ENCODE measurements around the gene TYMS. TPM values are rescaled to one million over a fixed set of nuclear protein-coding genes. Genes with fewer than 3 reads are reported as not detected.

Gene TYMS
- polyA plus RNA-seq, 1 donor from 2014 or later: 1.0 TPM

- Mint-ChIP-seq H3K27me3 (no peaks in the 10 kb centered on the region), H3K36me3 (peaks cover 4% of the 10 kb centered on the region), H3K4me1 (peaks cover 11 to 15% (median 12%) of the 10 kb centered on the region in 3 donors), H3K27ac (peak overlapping the region in 1 of 3 donors; percentile 45), H3K9me3 (no peaks in the 10 kb centered on the region), H3K4me3 (peak overlapping the region in 1 of 4 donors; percentile 59)
Observed at GRCh38 chr18:706405-706804, 49.0 kb downstream of the TYMS start.

GRCh38 chr18:708096-708495, 50.6 kb downstream of the TYMS start:
- Mint-ChIP-seq H3K4me1 (peaks cover 14 to 17% (median 15%) of the 10 kb centered on the region in 3 donors), H3K9me3 (no peaks in the 10 kb centered on the region), H3K36me3 (no peaks in the 10 kb centered on the region), H3K4me3 (peak overlapping the region in 1 of 4 donors; percentile 39), H3K27ac (no peak overlapping the region), H3K27me3 (peaks cover 2% of the 10 kb centered on the region)

DNA sequence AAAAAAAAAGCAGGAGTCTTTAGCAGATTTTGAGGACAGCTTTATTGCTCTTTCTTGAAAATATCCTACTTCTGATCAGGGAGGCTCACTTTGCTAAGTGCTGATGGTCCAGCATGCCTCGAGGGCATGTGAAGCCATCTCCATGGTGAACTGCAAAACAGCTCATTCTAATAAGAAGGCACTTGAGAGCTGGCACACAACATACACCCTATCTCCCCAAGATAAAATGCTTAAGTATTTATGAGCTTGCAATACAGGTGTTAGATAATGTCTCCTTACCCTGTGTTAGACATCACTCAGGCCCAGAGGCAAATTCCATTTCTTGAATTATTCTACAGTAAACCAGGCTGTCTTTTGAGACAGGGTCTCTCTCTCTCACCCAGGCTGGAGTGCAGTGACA, 52.3 kb downstream of the TYMS start:
- Mint-ChIP-seq H3K4me1 (peaks cover 14 to 17% (median 15%) of the 10 kb centered on the region in 3 donors), H3K36me3 (no peaks in the 10 kb centered on the region), H3K27me3 (peaks cover 2% of the 10 kb centered on the region), H3K27ac (no peak overlapping the region), H3K9me3 (no peaks in the 10 kb centered on the region), H3K4me3 (peak overlapping the region in 3 of 4 donors; percentile 1 to 79 (median 28))

GRCh38 chr18:710418-711300, 53.2 kb downstream of the TYMS start:
- H3K9me3 Mint-ChIP-seq: no peaks in the 10 kb centered on the region
- H3K27me3 Mint-ChIP-seq: peaks cover 2% of the 10 kb centered on the region
- H3K36me3 Mint-ChIP-seq: no peaks in the 10 kb centered on the region
- peak overlapping the region in 3 of 4 donors; percentile 1 to 94 (median 94) for H3K4me3 Mint-ChIP-seq
- peak overlapping the region in 1 of 3 donors; percentile 99 for H3K27ac Mint-ChIP-seq
- H3K4me1 Mint-ChIP-seq: peaks cover 14 to 17% (median 15%) of the 10 kb centered on the region in 3 donors

- Mint-ChIP-seq H3K27ac (peak overlapping the region; percentile 93 to 99 (median 94)), H3K9me3 (no peaks in the 10 kb centered on the region), H3K4me3 (peak overlapping the region; percentile 89 to 95 (median 94)), H3K4me1 (peaks cover 15 to 17% (median 16%) of the 10 kb centered on the region in 3 donors), H3K27me3 (peaks cover 2% of the 10 kb centered on the region), H3K36me3 (no peaks in the 10 kb centered on the region)
Observed at GRCh38 chr18:711310-711656, 53.8 kb downstream of the TYMS start.

DNA sequence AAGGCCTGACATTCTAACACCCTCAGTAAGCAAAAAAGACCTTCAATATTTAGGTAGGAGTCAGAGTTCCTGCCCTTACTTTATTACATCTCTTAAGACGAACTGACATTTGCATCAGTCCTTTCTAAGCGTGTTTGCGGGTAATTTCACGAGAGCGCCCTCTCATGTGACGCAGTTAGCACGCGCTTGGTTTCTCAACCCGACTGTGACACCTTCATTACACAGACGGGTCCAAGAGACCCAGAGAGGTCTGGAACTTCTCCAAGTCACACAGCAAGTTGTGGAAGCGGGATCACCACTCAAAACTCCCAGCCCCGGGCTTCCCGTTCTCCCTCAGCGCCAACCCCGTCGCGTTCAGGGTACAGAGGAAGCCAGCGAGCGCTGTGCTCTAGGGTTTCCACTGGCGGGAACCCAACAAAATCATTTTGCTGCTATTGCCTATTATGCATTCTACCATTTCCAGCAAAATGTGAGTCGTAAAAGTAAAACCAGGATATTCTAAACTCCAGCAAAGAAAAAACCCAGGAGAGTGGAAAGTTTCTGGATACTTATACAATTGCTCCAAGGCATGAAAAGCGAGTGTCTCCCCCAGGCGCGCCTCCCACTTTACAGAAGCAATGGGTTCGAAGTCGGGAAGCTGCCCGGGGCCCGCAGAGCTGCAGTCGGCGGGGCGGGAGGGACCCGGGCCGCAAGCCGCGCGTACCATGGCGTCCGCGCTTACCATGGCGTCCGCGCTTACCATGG, 54.4 kb downstream of the TYMS start:
- peaks cover 13 to 17% (median 16%) of the 10 kb centered on the region in 3 donors for H3K4me1 Mint-ChIP-seq

DNA sequence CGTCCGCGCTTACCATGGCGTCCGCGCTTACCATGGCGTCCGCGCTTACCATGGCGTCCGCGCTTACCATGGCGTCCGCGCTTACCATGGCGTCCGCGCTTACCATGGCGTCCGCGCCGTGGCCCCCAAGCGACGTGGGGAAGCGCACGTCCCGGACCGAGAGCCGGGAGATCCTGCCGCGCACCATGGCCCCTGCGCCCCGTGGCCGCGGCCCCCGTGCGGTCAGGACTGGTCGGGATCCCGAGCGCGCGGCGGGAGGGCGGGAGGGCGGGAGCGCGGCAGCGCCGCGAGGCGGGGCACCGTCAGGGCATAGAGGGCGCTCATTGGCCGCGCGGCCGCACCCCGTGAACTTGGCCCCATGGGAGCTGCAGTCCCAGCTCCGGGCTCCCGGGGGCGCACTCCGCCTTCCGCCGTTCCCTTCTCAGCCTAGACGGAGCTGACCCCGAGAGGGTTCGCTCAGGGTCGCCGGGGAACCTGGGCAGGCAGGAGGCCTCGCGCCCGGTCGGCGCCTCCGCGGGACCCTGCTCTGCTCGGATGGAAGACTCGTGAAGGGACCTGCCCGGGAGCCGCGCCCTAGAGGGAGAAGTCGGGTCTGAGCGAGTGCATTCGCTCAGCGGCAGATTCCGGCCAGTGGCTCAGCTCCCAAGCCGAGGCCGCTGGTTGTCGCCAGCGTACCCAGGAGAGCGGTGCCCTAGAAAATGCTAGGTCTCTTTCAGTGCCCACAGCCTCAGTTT, 55.1 kb downstream of the TYMS start, which contains the start of gene ENOSF1:
Gene ENOSF1, minus strand, starts transcription at position 230 of the 734 bp plus-strand sequence. Its CDS starts 43 bp downstream, at position 187.
- peaks cover 13 to 17% (median 16%) of the 10 kb centered on the region in 3 donors for H3K4me1 Mint-ChIP-seq
- H3K9me3 Mint-ChIP-seq: no peaks in the 10 kb centered on the region
- peak within 1 kb of the TSS; percentile 89 to 95 (median 94) for H3K4me3 Mint-ChIP-seq
- peaks cover 2% of the 10 kb centered on the region for H3K27me3 Mint-ChIP-seq
- H3K36me3 Mint-ChIP-seq: no peaks in the 10 kb centered on the region
- H3K27ac Mint-ChIP-seq: peak within 1 kb of the TSS; percentile 93 to 99 (median 94)

More for the DNA sequence above, 54.4 kb downstream of the TYMS start:
- H3K9me3 Mint-ChIP-seq: no peaks in the 10 kb centered on the region
- peak overlapping the region; percentile 89 to 95 (median 94) for H3K4me3 Mint-ChIP-seq
- no peaks in the 10 kb centered on the region for H3K36me3 Mint-ChIP-seq
- H3K27ac Mint-ChIP-seq: peak overlapping the region; percentile 93 to 99 (median 94)
- H3K27me3 Mint-ChIP-seq: peaks cover 2% of the 10 kb centered on the region

GRCh38 chr18:713135-713490, 55.7 kb downstream of the TYMS start:
- Mint-ChIP-seq H3K36me3 (no peaks in the 10 kb centered on the region), H3K27ac (peak overlapping the region in 1 of 3 donors; percentile 31), H3K27me3 (peaks cover 2% of the 10 kb centered on the region), H3K9me3 (no peaks in the 10 kb centered on the region), H3K4me3 (peak overlapping the region; percentile 34 to 80 (median 58)), H3K4me1 (peaks cover 11 to 17% (median 16%) of the 10 kb centered on the region in 3 donors)

DNA sequence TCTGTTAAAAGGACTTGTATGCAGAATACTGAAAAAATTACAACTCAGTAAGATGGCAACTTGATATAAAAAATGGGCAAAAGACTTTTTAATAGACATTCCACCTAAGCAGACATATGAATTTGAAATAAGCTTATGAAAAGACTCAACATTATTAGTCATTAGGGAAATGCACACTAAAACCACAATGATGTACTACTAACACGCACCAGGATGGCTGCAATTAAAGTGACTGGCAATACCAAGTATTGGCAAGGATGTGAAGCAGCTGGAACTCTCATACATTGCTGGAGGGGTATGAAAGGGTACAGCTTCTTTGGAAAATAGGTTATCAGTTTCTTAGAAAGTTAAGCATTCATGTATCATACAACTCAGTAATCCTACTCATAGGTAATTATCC, 58.2 kb downstream of the TYMS start:
- H3K4me3 Mint-ChIP-seq: peak overlapping the region in 1 of 4 donors; percentile 72
- H3K4me1 Mint-ChIP-seq: peaks cover 7 to 10% (median 9%) of the 10 kb centered on the region in 3 donors
- no peaks in the 10 kb centered on the region for H3K36me3 Mint-ChIP-seq
- H3K27ac Mint-ChIP-seq: no peak overlapping the region
- no peaks in the 10 kb centered on the region for H3K9me3 Mint-ChIP-seq
- peaks cover 2% of the 10 kb centered on the region for H3K27me3 Mint-ChIP-seq

DNA sequence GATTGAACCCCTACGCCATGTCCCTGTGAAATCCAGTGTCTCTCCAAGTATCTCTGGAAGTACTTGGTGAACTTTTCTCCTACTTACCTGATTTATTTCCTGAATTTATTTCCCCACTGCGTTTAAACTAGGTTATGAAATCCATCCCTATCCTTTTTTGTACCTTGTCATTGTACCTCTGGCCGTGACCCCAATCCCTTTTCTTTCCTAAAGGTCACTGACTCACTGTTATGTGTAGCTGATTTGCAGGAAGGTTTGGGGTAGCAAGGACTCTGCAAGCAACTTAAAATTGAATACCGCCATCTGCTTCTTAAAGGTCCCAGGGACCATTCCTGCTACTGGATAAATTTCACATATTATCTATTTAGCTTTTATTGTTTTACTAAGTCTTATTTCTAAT, 59.5 kb downstream of the TYMS start:
- H3K4me1 Mint-ChIP-seq: peaks cover 0 to 1% (median under 1%) of the 10 kb centered on the region in 3 donors
- no peaks in the 10 kb centered on the region for H3K9me3 Mint-ChIP-seq
- H3K27ac Mint-ChIP-seq: no peak overlapping the region
- H3K4me3 Mint-ChIP-seq: no peak overlapping the region
- H3K36me3 Mint-ChIP-seq: no peaks in the 10 kb centered on the region
- H3K27me3 Mint-ChIP-seq: peaks cover 2% of the 10 kb centered on the region

Other genes with a start within 250 kb of the TYMS start
- gene COLEC12, start 157.0 kb upstream of the TYMS start, polyA plus RNA-seq: not detected
- gene CETN1, start 77.3 kb upstream of the TYMS start, polyA plus RNA-seq: not detected
- not detected for gene CLUL1, start 60.7 kb upstream of the TYMS start, polyA plus RNA-seq
- gene ENOSF1, start 55.0 kb downstream of the TYMS start, polyA plus RNA-seq: 5.3 TPM
- gene YES1, start 154.6 kb downstream of the TYMS start, polyA plus RNA-seq: 0.18 TPM
- gene ADCYAP1, start 247.2 kb downstream of the TYMS start, polyA plus RNA-seq: not detected

All from IgD-negative memory B cell (primary cell).